ENCODE measurements around the gene CDCA5. TPM values are rescaled to one million over a fixed set of nuclear protein-coding genes. Genes with fewer than 3 reads are reported as not detected.

The CDCA5 gene
- total RNA-seq, 6 experiments from 2014 or later: 14.3 to 28.3 (median 26.6) TPM

- no peaks in the 10 kb centered on the region; the same call in 1 of the 2 replicates for H3K27me3 Mint-ChIP-seq (ENCODE audit: insufficient read depth)
- H3K4me3 Mint-ChIP-seq: peak overlapping the region; percentile 98
- no peak for TF ChIP-seq CTCF (IDR thresholded peaks at IDR 0.05)
- peaks cover 49% of the 10 kb centered on the region for H3K4me1 Mint-ChIP-seq (ENCODE audit: low read depth)
- H3K36me3 Mint-ChIP-seq (ENCODE audit: low read depth): peaks cover 23% of the 10 kb centered on the region
- H3K9me3 Mint-ChIP-seq: no peaks in the 10 kb centered on the region
- peak; percentile 13 for DNase-seq
- H3K27ac Mint-ChIP-seq: peak overlapping the region; percentile 97
Observed at GRCh38 chr11:65083134-65083833, 556 bp downstream of the CDCA5 start.

DNA sequence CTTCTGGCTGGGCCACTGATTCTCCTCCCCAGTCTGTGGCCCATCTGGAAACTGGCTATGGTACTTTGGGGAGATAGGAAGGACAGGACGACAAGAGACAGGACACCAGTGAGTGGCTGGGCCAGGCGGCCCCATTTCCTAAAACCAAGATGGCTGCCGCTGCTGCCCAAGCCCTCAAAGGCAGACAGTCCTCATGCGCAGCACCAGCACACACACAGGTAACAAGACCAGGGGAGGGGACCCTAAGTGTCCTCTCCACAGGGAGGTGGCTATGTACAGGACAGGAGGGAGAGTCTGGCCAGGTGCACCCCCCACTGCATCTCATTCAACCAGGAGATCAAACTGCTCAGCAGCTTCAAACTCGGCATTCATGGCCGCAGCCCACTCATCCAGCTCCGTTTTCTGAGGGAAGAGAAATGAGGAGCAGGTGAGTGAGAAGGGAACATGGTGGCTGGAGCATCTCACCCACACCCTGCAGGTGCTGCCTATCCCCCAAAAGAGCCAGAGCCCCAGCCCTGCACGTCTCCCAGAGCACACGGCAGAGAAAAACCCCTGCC, 5.0 kb downstream of the CDCA5 start:
- Mint-ChIP-seq H3K9me3 (no peaks in the 10 kb centered on the region), H3K4me3 (no peak overlapping the region), H3K27me3 (ENCODE audit: insufficient read depth) (no peaks in the 10 kb centered on the region; the same call in 1 of the 2 replicates), H3K4me1 (ENCODE audit: low read depth) (peaks cover 42% of the 10 kb centered on the region), H3K27ac (no peak overlapping the region; the same call in 1 of the 2 replicates), H3K36me3 (ENCODE audit: low read depth) (peaks cover 24% of the 10 kb centered on the region)
- no peak for TF ChIP-seq CTCF (IDR thresholded peaks at IDR 0.05)
- DNase-seq: no peak

DNA sequence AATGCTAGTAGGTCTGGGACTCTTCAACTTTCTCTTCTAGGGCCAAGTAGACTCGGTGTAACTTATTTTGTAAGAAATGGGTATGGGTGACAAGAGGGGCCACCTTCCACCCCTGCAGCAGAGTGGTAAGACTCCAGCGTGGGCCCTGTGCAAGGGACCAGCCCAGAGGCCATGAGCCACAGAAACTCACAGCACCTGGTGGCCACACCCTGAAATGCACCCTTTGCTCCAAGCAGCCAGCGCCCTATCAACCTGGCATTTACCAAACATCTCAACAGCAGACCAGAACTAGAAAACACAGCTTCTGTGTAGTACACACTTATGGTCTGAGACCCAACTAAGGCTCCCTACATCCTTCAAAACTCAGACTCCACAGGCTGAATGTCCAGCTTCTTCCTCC, 5.7 kb downstream of the CDCA5 start:
- peak; percentile 24 for DNase-seq

DNA sequence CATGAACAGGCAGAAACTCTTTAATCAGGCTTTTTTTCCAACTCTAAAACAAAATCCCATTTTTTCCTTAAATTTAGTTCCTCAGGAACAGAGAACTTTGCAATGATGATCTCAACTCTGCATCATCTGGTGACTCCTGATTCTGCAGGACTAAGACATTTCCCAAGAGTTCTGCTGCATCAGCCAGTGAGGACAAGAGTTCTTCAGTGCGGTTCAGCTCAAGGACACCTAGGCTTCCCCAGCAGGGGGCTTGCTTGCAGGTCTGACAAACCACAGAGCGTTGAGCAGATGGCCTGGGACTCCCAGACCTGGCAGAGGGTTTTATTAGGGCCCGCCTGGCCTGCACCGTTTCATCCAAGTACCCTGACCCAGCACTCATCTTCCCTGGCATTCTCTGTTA, 6.4 kb downstream of the CDCA5 start:
- H3K4me3 Mint-ChIP-seq: no peak overlapping the region
- no peak for DNase-seq
- peak overlapping the region; percentile 21; the same call in 1 of the 2 replicates for H3K27ac Mint-ChIP-seq
- peaks cover 16% of the 10 kb centered on the region for H3K36me3 Mint-ChIP-seq (ENCODE audit: low read depth)
- H3K4me1 Mint-ChIP-seq (ENCODE audit: low read depth): peaks cover 32% of the 10 kb centered on the region
- TF ChIP-seq CTCF (IDR thresholded peaks at IDR 0.05): no peak
- H3K27me3 Mint-ChIP-seq (ENCODE audit: insufficient read depth): peaks cover 2% of the 10 kb centered on the region; the same call in 1 of the 2 replicates
- no peaks in the 10 kb centered on the region for H3K9me3 Mint-ChIP-seq

More for the DNA sequence above, 5.7 kb downstream of the CDCA5 start:
- TF ChIP-seq CTCF (IDR thresholded peaks at IDR 0.05): peak; percentile 82
- Mint-ChIP-seq H3K4me1 (ENCODE audit: low read depth) (peaks cover 39% of the 10 kb centered on the region), H3K27ac (no peak overlapping the region; the same call in 1 of the 2 replicates), H3K36me3 (ENCODE audit: low read depth) (peaks cover 22% of the 10 kb centered on the region), H3K27me3 (ENCODE audit: insufficient read depth) (peaks cover 2% of the 10 kb centered on the region; the same call in 1 of the 2 replicates), H3K9me3 (no peaks in the 10 kb centered on the region), H3K4me3 (no peak overlapping the region)

GRCh38 chr11:65072631-65072966, 11.2 kb downstream of the CDCA5 start:
- Mint-ChIP-seq H3K36me3 (ENCODE audit: low read depth) (peaks cover 8% of the 10 kb centered on the region; the same call in 1 of the 2 replicates), H3K9me3 (no peaks in the 10 kb centered on the region), H3K27ac (no peak overlapping the region), H3K4me3 (no peak overlapping the region), H3K27me3 (ENCODE audit: insufficient read depth) (peaks cover 2% of the 10 kb centered on the region; the same call in 1 of the 2 replicates), H3K4me1 (ENCODE audit: low read depth) (peaks cover 3% of the 10 kb centered on the region; the same call in 1 of the 2 replicates)
- no peak for TF ChIP-seq CTCF (IDR thresholded peaks at IDR 0.05)
- DNase-seq: no peak

All from HFFc6 (cell line).